ENCODE data around the gene SCYL2. TPM values are rescaled to one million over a fixed set of nuclear protein-coding genes. Genes with fewer than 3 reads are reported as not detected.

SCYL2 gene
- total RNA-seq, 1 donor from 2014 or later = 59.8 TPM

GRCh38 chr12:100317371-100317770 is 50.4 kb downstream of the SCYL2 start:
- TF ChIP-seq CTCF (conservative IDR thresholded peaks at IDR 0.05) = no peak
- Mint-ChIP-seq H3K9me3 (no peaks in the 10 kb centered on the region), H3K4me1 (no peaks in the 10 kb centered on the region), H3K36me3 (ENCODE audit: low read depth) (peaks cover 15% of the 10 kb centered on the region), H3K4me3 (no peak overlapping the region), H3K27me3 (ENCODE audit: low read depth) (no peaks in the 10 kb centered on the region), H3K27ac (ENCODE audit: unreplicated experiment) (no peak overlapping the region)
- DNase-seq (ENCODE audit: low read depth, low spot score) = no peak

- Mint-ChIP-seq H3K36me3 (ENCODE audit: low read depth) (peaks cover 15% of the 10 kb centered on the region), H3K9me3 (no peaks in the 10 kb centered on the region), H3K27ac (ENCODE audit: unreplicated experiment) (no peak overlapping the region), H3K27me3 (ENCODE audit: low read depth) (no peaks in the 10 kb centered on the region), H3K4me3 (no peak overlapping the region), H3K4me1 (no peaks in the 10 kb centered on the region)
- no peak for DNase-seq (ENCODE audit: low read depth, low spot score)
- TF ChIP-seq CTCF (conservative IDR thresholded peaks at IDR 0.05) = no peak
Observed at GRCh38 chr12:100324498-100324897, 57.5 kb downstream of the SCYL2 start.

GRCh38 chr12:100326208-100326607 is 59.2 kb downstream of the SCYL2 start:
- Mint-ChIP-seq H3K4me3 (no peak overlapping the region), H3K27ac (ENCODE audit: unreplicated experiment) (no peak overlapping the region), H3K27me3 (ENCODE audit: low read depth) (no peaks in the 10 kb centered on the region), H3K4me1 (no peaks in the 10 kb centered on the region), H3K36me3 (ENCODE audit: low read depth) (peaks cover 14% of the 10 kb centered on the region), H3K9me3 (no peaks in the 10 kb centered on the region)
- TF ChIP-seq CTCF (conservative IDR thresholded peaks at IDR 0.05) = no peak
- no peak for DNase-seq (ENCODE audit: low read depth, low spot score)

DNA sequence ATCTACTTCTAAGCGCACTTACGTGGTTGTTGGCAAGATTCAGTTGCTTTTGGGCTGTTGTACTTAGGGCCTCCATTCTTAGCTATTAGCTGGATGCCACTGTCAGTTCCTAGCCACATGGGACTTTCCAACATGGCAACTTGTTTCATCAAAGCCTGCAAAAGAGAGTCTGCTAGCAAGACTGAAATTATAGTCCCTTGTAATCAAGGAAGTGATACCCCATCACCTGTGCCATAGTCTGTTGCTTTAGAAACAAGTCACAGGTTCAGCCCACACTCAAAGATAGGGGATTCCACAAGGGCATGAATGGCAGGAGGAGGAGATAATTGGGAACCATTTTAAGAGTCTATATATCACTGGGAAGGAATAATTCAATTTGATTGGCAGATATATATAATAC is 62.8 kb downstream of the SCYL2 start:
- no peak overlapping the region for H3K4me3 Mint-ChIP-seq
- H3K4me1 Mint-ChIP-seq = no peaks in the 10 kb centered on the region
- no peak for TF ChIP-seq CTCF (conservative IDR thresholded peaks at IDR 0.05)
- no peaks in the 10 kb centered on the region for H3K27me3 Mint-ChIP-seq (ENCODE audit: low read depth)
- H3K36me3 Mint-ChIP-seq (ENCODE audit: low read depth) = peaks cover 12% of the 10 kb centered on the region
- no peaks in the 10 kb centered on the region for H3K9me3 Mint-ChIP-seq
- DNase-seq (ENCODE audit: low read depth, low spot score) = no peak
- H3K27ac Mint-ChIP-seq (ENCODE audit: unreplicated experiment) = no peak overlapping the region

GRCh38 chr12:100331871-100332270 is 64.9 kb downstream of the SCYL2 start:
- no peak overlapping the region for H3K27ac Mint-ChIP-seq (ENCODE audit: unreplicated experiment)
- H3K9me3 Mint-ChIP-seq = no peaks in the 10 kb centered on the region
- no peaks in the 10 kb centered on the region for H3K4me1 Mint-ChIP-seq
- H3K4me3 Mint-ChIP-seq = no peak overlapping the region
- peaks cover 18% of the 10 kb centered on the region for H3K36me3 Mint-ChIP-seq (ENCODE audit: low read depth)
- no peaks in the 10 kb centered on the region for H3K27me3 Mint-ChIP-seq (ENCODE audit: low read depth)
- TF ChIP-seq CTCF (conservative IDR thresholded peaks at IDR 0.05) = no peak
- no peak for DNase-seq (ENCODE audit: low read depth, low spot score)

DNA sequence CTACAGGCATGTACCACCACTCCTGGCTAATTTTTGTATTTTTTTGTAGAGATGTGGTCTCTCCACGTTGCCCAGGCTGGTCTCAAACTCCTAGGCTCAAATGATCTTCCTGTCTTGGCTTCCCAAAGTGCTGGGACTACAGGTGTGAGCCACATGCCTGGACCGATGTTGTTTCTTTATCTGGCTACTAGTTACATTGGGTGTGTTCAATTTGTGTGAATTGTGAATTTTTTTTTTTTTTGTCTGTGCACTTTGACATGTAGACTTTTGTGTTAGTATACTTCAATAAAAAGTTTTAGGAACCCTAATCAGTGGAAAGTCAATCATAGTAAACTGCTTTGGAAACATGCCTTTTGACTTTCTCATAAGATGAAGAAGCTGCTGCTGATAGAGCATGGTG is 65.9 kb downstream of the SCYL2 start:
- no peak overlapping the region for H3K4me3 Mint-ChIP-seq
- no peaks in the 10 kb centered on the region for H3K27me3 Mint-ChIP-seq (ENCODE audit: low read depth)
- H3K9me3 Mint-ChIP-seq = no peaks in the 10 kb centered on the region
- no peak for DNase-seq (ENCODE audit: low read depth, low spot score)
- H3K27ac Mint-ChIP-seq (ENCODE audit: unreplicated experiment) = no peak overlapping the region
- no peaks in the 10 kb centered on the region for H3K4me1 Mint-ChIP-seq
- TF ChIP-seq CTCF (conservative IDR thresholded peaks at IDR 0.05) = no peak
- peaks cover 17% of the 10 kb centered on the region for H3K36me3 Mint-ChIP-seq (ENCODE audit: low read depth)

All from neural crest cell (in vitro differentiated cells).